ENCODE results near the gene C2CD4A.

Gene C2CD4A

GRCh38 chr15:62104401-62104800 is 37.6 kb downstream of the C2CD4A start:
- DNase-seq (ENCODE audit: low spot score) = no peak

GRCh38 chr15:62104846-62105245 is 38.1 kb downstream of the C2CD4A start:
- no peak for DNase-seq (ENCODE audit: low spot score)

- DNase-seq (ENCODE audit: low spot score) = no peak
Measured at GRCh38 chr15:62105266-62105665, 38.5 kb downstream of the C2CD4A start.

DNA sequence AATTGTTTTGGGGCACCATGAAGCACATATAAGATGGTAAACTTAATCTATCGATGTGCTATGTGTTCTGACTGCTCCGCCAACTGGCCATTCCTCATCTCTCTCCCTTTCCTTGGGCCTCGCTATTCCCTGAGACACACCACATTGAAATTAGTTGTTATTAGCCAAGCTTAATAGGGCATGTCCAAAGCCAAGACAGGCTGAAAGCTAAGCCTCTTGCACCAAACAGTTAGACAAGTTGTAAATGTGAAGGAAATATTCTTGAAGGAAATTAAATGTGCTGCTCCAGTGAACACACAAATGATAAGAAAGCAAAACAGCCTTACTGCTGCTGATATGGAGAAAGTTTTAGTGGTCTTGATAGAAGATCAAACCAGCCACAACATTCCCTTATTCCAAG is 39.3 kb downstream of the C2CD4A start:
- DNase-seq (ENCODE audit: low spot score) = no peak

DNA sequence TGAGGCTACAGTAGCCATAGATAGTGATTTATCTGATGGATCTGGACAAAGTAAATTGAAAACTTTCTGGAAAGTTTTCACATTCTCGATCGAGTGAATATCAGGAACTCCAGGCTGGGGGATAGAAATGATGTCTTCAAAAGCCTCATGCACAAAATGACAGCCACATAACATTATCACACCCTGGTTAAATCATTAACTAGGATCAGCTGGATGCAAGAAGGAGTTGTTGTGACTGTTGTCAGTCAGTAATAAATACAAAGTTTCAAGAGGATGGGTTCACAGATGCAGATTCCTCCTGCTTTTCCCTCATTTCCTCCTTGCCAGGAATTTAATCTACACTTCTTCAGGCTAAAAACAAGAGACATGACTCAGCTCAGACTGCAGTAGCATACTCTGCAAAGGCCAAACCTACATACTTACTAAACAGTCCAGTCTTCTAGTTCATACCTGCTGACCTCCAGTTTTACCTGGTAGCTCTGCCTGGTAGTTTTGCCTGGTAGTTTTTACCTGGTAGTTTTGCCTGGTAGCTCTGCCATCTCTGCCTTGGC is 40.9 kb downstream of the C2CD4A start:
- no peak for DNase-seq (ENCODE audit: low spot score)

DNA sequence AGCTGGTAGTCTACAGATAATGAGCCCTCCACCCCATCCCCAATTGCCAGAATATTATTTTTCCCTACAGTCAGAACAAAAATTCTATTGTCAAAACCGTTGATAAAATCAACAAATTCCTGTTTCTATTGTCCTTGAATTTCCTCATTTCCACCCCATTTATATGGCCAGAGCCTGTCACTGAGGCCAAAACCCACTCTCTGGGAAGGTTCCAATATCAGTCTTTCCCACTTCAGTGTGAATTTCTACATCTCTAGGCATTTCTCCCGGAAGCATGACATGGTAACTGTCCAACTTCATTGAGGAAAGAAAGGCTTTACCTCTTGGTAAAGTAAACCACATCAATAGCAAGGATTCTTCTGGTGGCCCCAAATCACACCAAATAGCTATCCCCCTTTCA is 41.6 kb downstream of the C2CD4A start:
- DNase-seq (ENCODE audit: low spot score) = no peak

- no peak for DNase-seq (ENCODE audit: low spot score)
Measured at GRCh38 chr15:62109437-62109836, 42.7 kb downstream of the C2CD4A start.

GRCh38 chr15:62109982-62110851 is 43.4 kb downstream of the C2CD4A start:
- peak; percentile 54 for DNase-seq (ENCODE audit: low spot score)

GRCh38 chr15:62112081-62112480 is 45.3 kb downstream of the C2CD4A start:
- no peak for DNase-seq (ENCODE audit: low spot score)

GRCh38 chr15:62112616-62113593 is 46.1 kb downstream of the C2CD4A start:
- no peak for DNase-seq (ENCODE audit: low spot score)

DNA sequence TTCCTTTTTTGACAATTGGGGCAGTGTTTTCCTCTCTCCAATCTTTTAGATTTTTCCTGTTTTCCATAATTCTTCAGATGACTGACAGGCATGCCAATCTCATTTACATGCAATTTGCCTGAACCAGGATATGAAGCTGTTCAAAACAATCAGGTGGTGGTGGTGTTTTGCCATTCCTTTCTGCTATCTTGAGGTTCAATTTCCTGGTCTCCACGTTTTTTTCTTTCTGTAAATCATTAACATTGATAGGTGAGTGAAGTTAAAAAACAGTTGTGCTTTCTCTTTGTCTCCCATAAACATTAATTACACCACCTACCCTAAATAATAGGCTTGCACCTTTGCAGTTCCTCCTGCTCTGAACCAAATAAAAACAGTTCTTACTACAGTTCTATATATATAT is 49.1 kb downstream of the C2CD4A start:
- no peak for DNase-seq (ENCODE audit: low spot score)

DNA sequence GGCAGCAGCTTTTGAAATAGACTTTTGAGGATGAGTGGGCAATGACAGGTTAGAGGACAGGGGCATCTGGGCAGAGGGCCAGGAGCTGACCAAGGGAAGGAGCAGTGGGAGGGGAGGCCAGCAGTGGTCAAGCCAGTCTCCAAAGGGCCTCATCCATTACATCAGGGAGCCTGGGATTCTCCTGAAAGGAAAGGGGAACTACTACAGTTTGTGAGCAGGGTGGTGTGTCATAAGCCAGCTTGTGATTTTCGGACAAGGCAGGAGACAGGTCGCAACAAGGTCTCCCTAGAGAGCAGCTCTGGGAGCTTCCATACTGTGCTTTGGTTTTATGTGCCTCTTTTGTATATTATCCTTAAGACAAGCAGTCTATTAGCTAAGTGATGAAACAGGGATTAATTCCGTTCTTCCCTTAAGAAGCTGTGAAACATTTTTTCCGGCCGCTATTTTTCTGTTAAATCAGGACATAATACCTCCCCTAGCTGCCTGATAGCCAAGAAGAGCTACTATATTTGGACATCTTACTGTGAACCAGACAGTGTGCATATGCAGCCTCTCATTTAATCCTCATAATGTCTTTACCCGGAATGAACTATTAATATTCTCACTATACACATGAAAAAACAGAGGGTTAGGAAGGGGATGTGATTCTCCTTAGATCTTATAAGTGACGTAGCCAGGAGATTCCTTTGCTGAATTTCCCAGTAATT is 51.9 kb downstream of the C2CD4A start:
- peak; percentile 60 for DNase-seq (ENCODE audit: low spot score)

DNA sequence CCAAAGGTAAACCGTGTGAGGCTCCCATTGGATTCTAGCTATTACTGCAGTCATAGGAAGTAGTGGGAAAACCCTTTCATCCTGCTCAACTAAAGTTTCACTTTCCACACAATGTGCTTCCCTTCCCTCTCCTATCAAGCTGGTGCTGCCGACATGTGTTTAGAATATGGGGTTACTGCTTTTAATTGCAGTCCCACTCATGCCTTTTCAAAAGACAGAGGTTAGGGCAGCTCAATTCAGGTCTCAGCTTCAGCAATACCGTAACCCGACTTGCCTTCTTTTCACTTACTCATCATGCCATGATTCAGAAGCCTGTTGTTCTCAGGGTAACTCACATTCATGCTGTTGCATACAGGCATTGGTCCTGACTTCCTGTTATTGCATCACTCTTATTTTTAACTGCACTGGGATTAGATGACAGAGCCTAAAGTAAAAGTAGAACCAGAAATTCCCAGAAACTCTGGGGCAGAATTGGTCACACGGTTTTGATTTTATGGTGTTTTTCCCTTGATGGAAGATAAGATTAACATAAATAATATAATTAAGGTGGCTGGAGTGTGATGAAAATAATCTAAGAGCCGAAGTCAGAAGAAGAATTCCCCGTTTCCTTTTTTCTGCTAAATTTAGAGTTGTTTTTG is 52.6 kb downstream of the C2CD4A start:
- no peak for DNase-seq (ENCODE audit: low spot score)

DNA sequence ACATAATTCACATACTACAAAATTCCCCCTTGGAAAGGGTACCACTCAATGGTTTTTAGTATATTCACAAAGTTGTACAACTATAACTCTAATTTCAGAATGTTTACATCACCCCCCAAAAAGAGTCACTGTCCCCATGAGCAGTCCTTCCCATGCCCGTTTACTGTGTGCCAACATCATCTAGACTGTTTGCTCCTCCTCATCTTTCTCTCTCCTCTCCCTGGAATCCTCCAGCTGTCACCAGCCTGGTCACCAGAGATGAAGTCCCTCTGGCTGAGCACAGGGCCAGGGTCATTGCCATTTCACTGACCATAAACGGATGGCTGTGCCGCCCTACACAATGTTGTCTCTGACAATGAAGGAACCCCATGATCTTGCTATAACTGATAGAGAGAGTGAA is 53.1 kb downstream of the C2CD4A start:
- DNase-seq (ENCODE audit: low spot score) = no peak
